ENCODE measurements around the gene ZFPM1.

ZFPM1 gene

GRCh38 chr16:88527937-88528743, 75.1 kb downstream of the ZFPM1 start:
- no peak overlapping the region for H3K9ac ChIP-seq (ENCODE audit: low read depth, low read length)
- peaks cover 24% of the 10 kb centered on the region for H3K27me3 ChIP-seq (ENCODE audit: control insufficient read depth, insufficient read depth, low read length)
- H3K36me3 ChIP-seq (ENCODE audit: insufficient read depth, low read length): no peaks in the 10 kb centered on the region
- no peak overlapping the region for H3K4me3 ChIP-seq (ENCODE audit: low read length)
- H3K9me3 ChIP-seq (replicated peaks; ENCODE audit: low read length): no peaks in the 10 kb centered on the region
- no peak overlapping the region for H3K4me2 ChIP-seq (ENCODE audit: low read length)
- peaks cover 6% of the 10 kb centered on the region for H3K4me1 ChIP-seq (ENCODE audit: control insufficient read depth, insufficient read depth, low read length)

GRCh38 chr16:88528902-88529318, 75.8 kb downstream of the ZFPM1 start:
- H3K4me3 ChIP-seq (ENCODE audit: low read length): no peak overlapping the region
- no peak overlapping the region for H3K9ac ChIP-seq (ENCODE audit: low read depth, low read length)
- H3K27me3 ChIP-seq (ENCODE audit: control insufficient read depth, insufficient read depth, low read length): peaks cover 16% of the 10 kb centered on the region

GRCh38 chr16:88529596-88529995, 76.5 kb downstream of the ZFPM1 start:
- no peak overlapping the region for H3K9ac ChIP-seq (ENCODE audit: low read depth, low read length)
- H3K9me3 ChIP-seq (replicated peaks; ENCODE audit: low read length): no peaks in the 10 kb centered on the region
- no peak overlapping the region for H3K4me3 ChIP-seq (ENCODE audit: low read length)
- no peak overlapping the region for H3K4me2 ChIP-seq (ENCODE audit: low read length)
- peaks cover 9% of the 10 kb centered on the region for H3K27me3 ChIP-seq (ENCODE audit: control insufficient read depth, insufficient read depth, low read length)
- H3K36me3 ChIP-seq (ENCODE audit: insufficient read depth, low read length): no peaks in the 10 kb centered on the region
- H3K4me1 ChIP-seq (ENCODE audit: control insufficient read depth, insufficient read depth, low read length): peaks cover 10% of the 10 kb centered on the region

More at GRCh38 chr16:88528902-88529318, 75.8 kb downstream of the ZFPM1 start:
- no peaks in the 10 kb centered on the region for H3K9me3 ChIP-seq (replicated peaks; ENCODE audit: low read length)
- H3K36me3 ChIP-seq (ENCODE audit: insufficient read depth, low read length): no peaks in the 10 kb centered on the region
- no peak overlapping the region for H3K4me2 ChIP-seq (ENCODE audit: low read length)
- peaks cover 10% of the 10 kb centered on the region for H3K4me1 ChIP-seq (ENCODE audit: control insufficient read depth, insufficient read depth, low read length)

GRCh38 chr16:88530051-88530857, 77.2 kb downstream of the ZFPM1 start:
- Histone ChIP-seq H3K4me3 (ENCODE audit: low read length) (no peak overlapping the region), H3K36me3 (ENCODE audit: insufficient read depth, low read length) (no peaks in the 10 kb centered on the region)

GRCh38 chr16:88530858-88531203, 77.8 kb downstream of the ZFPM1 start:
- Histone ChIP-seq H3K27me3 (ENCODE audit: control insufficient read depth, insufficient read depth, low read length) (no peaks in the 10 kb centered on the region), H3K4me1 (ENCODE audit: control insufficient read depth, insufficient read depth, low read length) (peaks cover 17% of the 10 kb centered on the region), H3K36me3 (ENCODE audit: insufficient read depth, low read length) (no peaks in the 10 kb centered on the region), H3K9ac (ENCODE audit: low read depth, low read length) (no peak overlapping the region), H3K4me2 (ENCODE audit: low read length) (no peak overlapping the region), H3K4me3 (ENCODE audit: low read length) (no peak overlapping the region), H3K9me3 (replicated peaks; ENCODE audit: low read length) (no peaks in the 10 kb centered on the region)

More at GRCh38 chr16:88530051-88530857, 77.2 kb downstream of the ZFPM1 start:
- Histone ChIP-seq H3K4me1 (ENCODE audit: control insufficient read depth, insufficient read depth, low read length) (peaks cover 16% of the 10 kb centered on the region), H3K9me3 (replicated peaks; ENCODE audit: low read length) (no peaks in the 10 kb centered on the region), H3K27me3 (ENCODE audit: control insufficient read depth, insufficient read depth, low read length) (peaks cover 3% of the 10 kb centered on the region), H3K9ac (ENCODE audit: low read depth, low read length) (no peak overlapping the region), H3K4me2 (ENCODE audit: low read length) (no peak overlapping the region)

- Histone ChIP-seq H3K4me3 (ENCODE audit: low read length) (no peak overlapping the region), H3K4me1 (ENCODE audit: control insufficient read depth, insufficient read depth, low read length) (peaks cover 17% of the 10 kb centered on the region), H3K4me2 (ENCODE audit: low read length) (no peak overlapping the region), H3K9me3 (replicated peaks; ENCODE audit: low read length) (no peaks in the 10 kb centered on the region), H3K27me3 (ENCODE audit: control insufficient read depth, insufficient read depth, low read length) (no peaks in the 10 kb centered on the region), H3K36me3 (ENCODE audit: insufficient read depth, low read length) (no peaks in the 10 kb centered on the region), H3K9ac (ENCODE audit: low read depth, low read length) (no peak overlapping the region)
These were observed 78.3 kb downstream of the ZFPM1 start for GRCh38 chr16:88531346-88531745.

GRCh38 chr16:88531931-88532433, 78.9 kb downstream of the ZFPM1 start:
- Histone ChIP-seq H3K9ac (ENCODE audit: low read depth, low read length) (no peak overlapping the region), H3K27me3 (ENCODE audit: control insufficient read depth, insufficient read depth, low read length) (no peaks in the 10 kb centered on the region), H3K4me3 (ENCODE audit: low read length) (no peak overlapping the region), H3K4me1 (ENCODE audit: control insufficient read depth, insufficient read depth, low read length) (peaks cover 17% of the 10 kb centered on the region), H3K9me3 (replicated peaks; ENCODE audit: low read length) (no peaks in the 10 kb centered on the region), H3K4me2 (ENCODE audit: low read length) (no peak overlapping the region), H3K36me3 (ENCODE audit: insufficient read depth, low read length) (no peaks in the 10 kb centered on the region)

- peak overlapping the region; percentile 50 for H3K9ac ChIP-seq (ENCODE audit: low read depth, low read length)
- H3K4me1 ChIP-seq (ENCODE audit: control insufficient read depth, insufficient read depth, low read length): peaks cover 17% of the 10 kb centered on the region
These were observed 79.6 kb downstream of the ZFPM1 start for GRCh38 chr16:88532434-88533241.

GRCh38 chr16:88533381-88533917, 80.4 kb downstream of the ZFPM1 start:
- H3K27me3 ChIP-seq (ENCODE audit: control insufficient read depth, insufficient read depth, low read length): peaks cover 10% of the 10 kb centered on the region
- no peaks in the 10 kb centered on the region for H3K9me3 ChIP-seq (replicated peaks; ENCODE audit: low read length)
- peak overlapping the region; percentile 54 for H3K9ac ChIP-seq (ENCODE audit: low read depth, low read length)
- H3K4me2 ChIP-seq (ENCODE audit: low read length): peak overlapping the region; percentile 86
- H3K4me3 ChIP-seq (ENCODE audit: low read length): peak overlapping the region; percentile 86
- peaks cover 17% of the 10 kb centered on the region for H3K4me1 ChIP-seq (ENCODE audit: control insufficient read depth, insufficient read depth, low read length)
- H3K36me3 ChIP-seq (ENCODE audit: insufficient read depth, low read length): no peaks in the 10 kb centered on the region

More at GRCh38 chr16:88532434-88533241, 79.6 kb downstream of the ZFPM1 start:
- Histone ChIP-seq H3K36me3 (ENCODE audit: insufficient read depth, low read length) (no peaks in the 10 kb centered on the region), H3K9me3 (replicated peaks; ENCODE audit: low read length) (no peaks in the 10 kb centered on the region), H3K4me3 (ENCODE audit: low read length) (peak overlapping the region; percentile 86), H3K4me2 (ENCODE audit: low read length) (peak overlapping the region; percentile 86), H3K27me3 (ENCODE audit: control insufficient read depth, insufficient read depth, low read length) (peaks cover 2% of the 10 kb centered on the region)

- Histone ChIP-seq H3K9ac (ENCODE audit: low read depth, low read length) (peak overlapping the region; percentile 87), H3K4me1 (ENCODE audit: control insufficient read depth, insufficient read depth, low read length) (peaks cover 17% of the 10 kb centered on the region)
These were observed 81.0 kb downstream of the ZFPM1 start for GRCh38 chr16:88533932-88534637.

More at GRCh38 chr16:88533932-88534637, 81.0 kb downstream of the ZFPM1 start:
- peak overlapping the region; percentile 86 for H3K4me3 ChIP-seq (ENCODE audit: low read length)
- H3K36me3 ChIP-seq (ENCODE audit: insufficient read depth, low read length): no peaks in the 10 kb centered on the region
- H3K27me3 ChIP-seq (ENCODE audit: control insufficient read depth, insufficient read depth, low read length): peaks cover 15% of the 10 kb centered on the region
- H3K4me2 ChIP-seq (ENCODE audit: low read length): peak overlapping the region; percentile 92
- no peaks in the 10 kb centered on the region for H3K9me3 ChIP-seq (replicated peaks; ENCODE audit: low read length)

Data from skeletal muscle satellite cell (primary cell).